Measurements from ENCODE around the gene LEMD3. TPM values are rescaled to one million over a fixed set of nuclear protein-coding genes. Genes with fewer than 3 reads are reported as not detected.

Gene LEMD3
- total RNA-seq, 1 donor from 2014 or later, result 30.8 TPM

- H3K27ac ChIP-seq (ENCODE audit: low read depth, low read length), result no peak overlapping the region
- H3K36me3 ChIP-seq (ENCODE audit: control insufficient read depth in 3 of 3, insufficient read depth in 3 of 3, low read length in 3 of 3), result no peaks in the 10 kb centered on the region
- no peak overlapping the region for H3K9ac ChIP-seq (ENCODE audit: low read depth in 1 of 3, low read length in 3 of 3)
- H3K4me1 ChIP-seq (ENCODE audit: control insufficient read depth in 3 of 3, insufficient read depth in 3 of 3, low read length in 3 of 3), result peaks cover 4 to 13% (median 11%) of the 10 kb centered on the region in 3 donors
- no peak overlapping the region for H3K4me3 ChIP-seq (ENCODE audit: low read length in 3 of 3)
- H3K9me3 ChIP-seq (ENCODE audit: control insufficient read depth in 3 of 3, low read length in 3 of 3), result no peaks in the 10 kb centered on the region
- no peaks in the 10 kb centered on the region for H3K27me3 ChIP-seq (ENCODE audit: control insufficient read depth in 3 of 3, insufficient read depth in 3 of 3, low read length in 3 of 3)
Measured at GRCh38 chr12:65187665-65188064, 18.3 kb downstream of the LEMD3 start.

GRCh38 chr12:65188179-65188701, 18.9 kb downstream of the LEMD3 start:
- Histone ChIP-seq H3K9ac (ENCODE audit: low read depth in 1 of 3, low read length in 3 of 3) (no peak overlapping the region), H3K27ac (ENCODE audit: low read depth, low read length) (no peak overlapping the region), H3K36me3 (ENCODE audit: control insufficient read depth in 3 of 3, insufficient read depth in 3 of 3, low read length in 3 of 3) (no peaks in the 10 kb centered on the region), H3K9me3 (ENCODE audit: control insufficient read depth in 3 of 3, low read length in 3 of 3) (no peaks in the 10 kb centered on the region), H3K4me1 (ENCODE audit: control insufficient read depth in 3 of 3, insufficient read depth in 3 of 3, low read length in 3 of 3) (peaks cover 4 to 18% (median 15%) of the 10 kb centered on the region in 3 donors), H3K27me3 (ENCODE audit: control insufficient read depth in 3 of 3, insufficient read depth in 3 of 3, low read length in 3 of 3) (no peaks in the 10 kb centered on the region), H3K4me3 (ENCODE audit: low read length in 3 of 3) (peak overlapping the region in 1 of 3 donors; percentile 2)

GRCh38 chr12:65189028-65189718, 19.8 kb downstream of the LEMD3 start:
- Histone ChIP-seq H3K9ac (ENCODE audit: low read depth in 1 of 3, low read length in 3 of 3) (no peak overlapping the region), H3K9me3 (ENCODE audit: control insufficient read depth in 3 of 3, low read length in 3 of 3) (no peaks in the 10 kb centered on the region), H3K4me1 (ENCODE audit: control insufficient read depth in 3 of 3, insufficient read depth in 3 of 3, low read length in 3 of 3) (peaks cover 4 to 18% (median 15%) of the 10 kb centered on the region in 3 donors), H3K27ac (ENCODE audit: low read depth, low read length) (no peak overlapping the region), H3K27me3 (ENCODE audit: control insufficient read depth in 3 of 3, insufficient read depth in 3 of 3, low read length in 3 of 3) (no peaks in the 10 kb centered on the region), H3K4me3 (ENCODE audit: low read length in 3 of 3) (no peak overlapping the region), H3K36me3 (ENCODE audit: control insufficient read depth in 3 of 3, insufficient read depth in 3 of 3, low read length in 3 of 3) (no peaks in the 10 kb centered on the region)

- no peak overlapping the region for H3K4me3 ChIP-seq (ENCODE audit: low read length in 3 of 3)
- H3K27me3 ChIP-seq (ENCODE audit: control insufficient read depth in 3 of 3, insufficient read depth in 3 of 3, low read length in 3 of 3), result no peaks in the 10 kb centered on the region
- no peak overlapping the region for H3K9ac ChIP-seq (ENCODE audit: low read depth in 1 of 3, low read length in 3 of 3)
- H3K9me3 ChIP-seq (ENCODE audit: control insufficient read depth in 3 of 3, low read length in 3 of 3), result no peaks in the 10 kb centered on the region
- H3K4me1 ChIP-seq (ENCODE audit: control insufficient read depth in 3 of 3, insufficient read depth in 3 of 3, low read length in 3 of 3), result peaks cover 9 to 16% (median 12%) of the 10 kb centered on the region in 3 donors
- H3K27ac ChIP-seq (ENCODE audit: low read depth, low read length), result no peak overlapping the region
- H3K36me3 ChIP-seq (ENCODE audit: control insufficient read depth in 3 of 3, insufficient read depth in 3 of 3, low read length in 3 of 3), result no peaks in the 10 kb centered on the region
Measured at GRCh38 chr12:65192963-65193516, 23.7 kb downstream of the LEMD3 start.

GRCh38 chr12:65194949-65195348, 25.6 kb downstream of the LEMD3 start:
- Histone ChIP-seq H3K27me3 (ENCODE audit: control insufficient read depth in 3 of 3, insufficient read depth in 3 of 3, low read length in 3 of 3) (no peaks in the 10 kb centered on the region), H3K36me3 (ENCODE audit: control insufficient read depth in 3 of 3, insufficient read depth in 3 of 3, low read length in 3 of 3) (no peaks in the 10 kb centered on the region), H3K4me3 (ENCODE audit: low read length in 3 of 3) (no peak overlapping the region), H3K9ac (ENCODE audit: low read depth in 1 of 3, low read length in 3 of 3) (no peak overlapping the region), H3K4me1 (ENCODE audit: control insufficient read depth in 3 of 3, insufficient read depth in 3 of 3, low read length in 3 of 3) (peaks cover 6 to 12% (median 9%) of the 10 kb centered on the region in 3 donors), H3K9me3 (ENCODE audit: control insufficient read depth in 3 of 3, low read length in 3 of 3) (no peaks in the 10 kb centered on the region), H3K27ac (ENCODE audit: low read depth, low read length) (no peak overlapping the region)

GRCh38 chr12:65195387-65196055, 26.1 kb downstream of the LEMD3 start:
- Histone ChIP-seq H3K27ac (ENCODE audit: low read depth, low read length) (no peak overlapping the region), H3K4me3 (ENCODE audit: low read length in 3 of 3) (no peak overlapping the region), H3K4me1 (ENCODE audit: control insufficient read depth in 3 of 3, insufficient read depth in 3 of 3, low read length in 3 of 3) (peaks cover 6 to 12% (median 9%) of the 10 kb centered on the region in 3 donors), H3K9ac (ENCODE audit: low read depth in 1 of 3, low read length in 3 of 3) (peak overlapping the region in 1 of 3 donors; percentile 8), H3K27me3 (ENCODE audit: control insufficient read depth in 3 of 3, insufficient read depth in 3 of 3, low read length in 3 of 3) (no peaks in the 10 kb centered on the region), H3K36me3 (ENCODE audit: control insufficient read depth in 3 of 3, insufficient read depth in 3 of 3, low read length in 3 of 3) (no peaks in the 10 kb centered on the region), H3K9me3 (ENCODE audit: control insufficient read depth in 3 of 3, low read length in 3 of 3) (no peaks in the 10 kb centered on the region)

GRCh38 chr12:65196762-65197567, 27.6 kb downstream of the LEMD3 start:
- no peak overlapping the region for H3K9ac ChIP-seq (ENCODE audit: low read depth in 1 of 3, low read length in 3 of 3)
- H3K4me3 ChIP-seq (ENCODE audit: low read length in 3 of 3), result no peak overlapping the region
- H3K9me3 ChIP-seq (ENCODE audit: control insufficient read depth in 3 of 3, low read length in 3 of 3), result no peaks in the 10 kb centered on the region
- H3K4me1 ChIP-seq (ENCODE audit: control insufficient read depth in 3 of 3, insufficient read depth in 3 of 3, low read length in 3 of 3), result peaks cover 6 to 12% (median 9%) of the 10 kb centered on the region in 3 donors
- no peaks in the 10 kb centered on the region for H3K27me3 ChIP-seq (ENCODE audit: control insufficient read depth in 3 of 3, insufficient read depth in 3 of 3, low read length in 3 of 3)
- no peak overlapping the region for H3K27ac ChIP-seq (ENCODE audit: low read depth, low read length)
- H3K36me3 ChIP-seq (ENCODE audit: control insufficient read depth in 3 of 3, insufficient read depth in 3 of 3, low read length in 3 of 3), result no peaks in the 10 kb centered on the region

- Histone ChIP-seq H3K9me3 (ENCODE audit: control insufficient read depth in 3 of 3, low read length in 3 of 3) (no peaks in the 10 kb centered on the region), H3K4me1 (ENCODE audit: control insufficient read depth in 3 of 3, insufficient read depth in 3 of 3, low read length in 3 of 3) (peaks cover 0 to 9% (median 5%) of the 10 kb centered on the region in 3 donors), H3K36me3 (ENCODE audit: control insufficient read depth in 3 of 3, insufficient read depth in 3 of 3, low read length in 3 of 3) (no peaks in the 10 kb centered on the region), H3K27ac (ENCODE audit: low read depth, low read length) (no peak overlapping the region), H3K9ac (ENCODE audit: low read depth in 1 of 3, low read length in 3 of 3) (no peak overlapping the region), H3K4me3 (ENCODE audit: low read length in 3 of 3) (no peak overlapping the region), H3K27me3 (ENCODE audit: control insufficient read depth in 3 of 3, insufficient read depth in 3 of 3, low read length in 3 of 3) (no peaks in the 10 kb centered on the region)
Measured at GRCh38 chr12:65199604-65200003, 30.2 kb downstream of the LEMD3 start.

GRCh38 chr12:65200007-65200665, 30.8 kb downstream of the LEMD3 start:
- Histone ChIP-seq H3K27ac (ENCODE audit: low read depth, low read length) (no peak overlapping the region), H3K4me3 (ENCODE audit: low read length in 3 of 3) (no peak overlapping the region), H3K4me1 (ENCODE audit: control insufficient read depth in 3 of 3, insufficient read depth in 3 of 3, low read length in 3 of 3) (peaks cover 0 to 7% (median 5%) of the 10 kb centered on the region in 3 donors), H3K27me3 (ENCODE audit: control insufficient read depth in 3 of 3, insufficient read depth in 3 of 3, low read length in 3 of 3) (no peaks in the 10 kb centered on the region), H3K36me3 (ENCODE audit: control insufficient read depth in 3 of 3, insufficient read depth in 3 of 3, low read length in 3 of 3) (no peaks in the 10 kb centered on the region), H3K9ac (ENCODE audit: low read depth in 1 of 3, low read length in 3 of 3) (no peak overlapping the region), H3K9me3 (ENCODE audit: control insufficient read depth in 3 of 3, low read length in 3 of 3) (no peaks in the 10 kb centered on the region)
